CD8-positive, alpha-beta memory T cell (primary cell): ENCODE results near the gene FAM193B. TPM values are rescaled to one million over a fixed set of nuclear protein-coding genes. Genes with fewer than 3 reads are reported as not detected.
A peak's percentile ranks its signal among the peaks of the same experiment; 100 is the strongest.

Experiments used
- CTCF ChIA-PET: fragments of 350-600 bp; sonication (Branson Sonifier 250); formaldehyde crosslinking; loops from one replicate; lab custom pipeline; 2021; ENCODE audit warnings: antibody characterized with exemption; lab: Charles Lee
- POLR2A ChIA-PET: fragments of 350-600 bp; sonication (Branson Sonifier 250); formaldehyde crosslinking; loops from one replicate; lab custom pipeline; 2021; ENCODE audit warnings: antibody characterized with exemption; lab: Charles Lee
- DNase-seq, 5 donors: peaks; one replicate each; pipeline versions ENCODE4 v3.0.0 to v3.0.0-alpha.2; 2020 to 2022; ENCODE audit warnings: mixed read lengths in 1 of 5
- H3K27ac ChIP-seq: one replicate; pipeline ENCODE4 v1.7.0; 2013; ENCODE audit warnings: low read depth, mild to moderate bottlenecking, low read length, moderate library complexity
- H3K27me3 ChIP-seq: 2 replicates; pipeline ENCODE4 v1.7.0; 2013; ENCODE audit warnings: low read length, mild to moderate bottlenecking; ENCODE audit not compliant: insufficient read depth, poor library complexity, severe bottlenecking
- H3K36me3 ChIP-seq: 2 replicates; pipeline ENCODE4 v1.7.0; 2013; ENCODE audit warnings: mild to moderate bottlenecking, low read length, moderate library complexity; ENCODE audit not compliant: insufficient read depth
- H3K4me1 ChIP-seq: 2 replicates; pipeline ENCODE4 v1.7.0; 2013; ENCODE audit warnings: mild to moderate bottlenecking, low read length, moderate library complexity; ENCODE audit not compliant: insufficient read depth
- H3K4me3 ChIP-seq: 2 replicates; pipeline ENCODE4 v1.7.0; 2013; ENCODE audit warnings: mild to moderate bottlenecking, low read length
- H3K9me3 ChIP-seq: 2 replicates; pipeline ENCODE4 v1.7.0; 2013; ENCODE audit warnings: mild to moderate bottlenecking, low read length
- H3K27ac Mint-ChIP-seq, 8 donors: one replicate each; pipeline ENCODE4 v1.8.0; 2020 to 2021; ENCODE audit warnings: mixed read lengths in 8 of 8, mild to moderate bottlenecking in 6 of 8, inconsistent platforms in 3 of 8, moderate library complexity in 3 of 8
- H3K27me3 Mint-ChIP-seq, 2 donors: one replicate each; pipeline ENCODE4 v1.8.0; 2020 to 2021; ENCODE audit warnings: mixed read lengths in 2 of 2, mild to moderate bottlenecking in 1 of 2, moderate library complexity in 1 of 2
- H3K36me3 Mint-ChIP-seq, 3 donors: one replicate each; pipeline ENCODE4 v1.8.0; 2020 to 2021; ENCODE audit warnings: mixed read lengths in 3 of 3, inconsistent platforms in 1 of 3, mild to moderate bottlenecking in 1 of 3
- H3K4me1 Mint-ChIP-seq, 3 donors: one replicate each; pipeline ENCODE4 v1.8.0; 2020 to 2021; ENCODE audit warnings: mixed read lengths in 3 of 3, inconsistent platforms in 1 of 3, mild to moderate bottlenecking in 1 of 3
- H3K4me3 Mint-ChIP-seq, 7 donors: one replicate each; pipeline ENCODE4 v1.8.0; 2020 to 2021; ENCODE audit warnings: mixed read lengths in 7 of 7, mild to moderate bottlenecking in 6 of 7, moderate library complexity in 4 of 7, inconsistent platforms in 2 of 7
- H3K9me3 Mint-ChIP-seq, 5 donors: one replicate each; pipeline ENCODE4 v1.8.0; 2020 to 2022; ENCODE audit warnings: mixed read lengths in 5 of 5, mild to moderate bottlenecking in 3 of 5, moderate library complexity in 2 of 5, inconsistent platforms in 1 of 5
- polyA plus RNA-seq: library from polyadenylated mRNA; unstranded; fragments of 300-500 nt; fragmentation: Illumina TruSeq; gene quantifications from one replicate; pipeline ENCODE4 v1.2.3, GENCODE V29; 2021
- total RNA-seq, 2 experiments: library from RNA; stranded (reverse); gene quantifications; one replicate each; pipeline ENCODE4 v1.2.3, GENCODE V29; 2021

FAM193B gene
- total and polyA plus RNA-seq, 3 experiments from 2014 or later, result 8.5 to 76.6 (median 72.9) TPM

GRCh38 chr5:177555228-177555627 is 865 bp upstream of the FAM193B start:
- CTCF ChIA-PET, result interaction anchor here (1.6 kb wide), 1 partner anchor 39 kb away, joined by 3 read pairs; no protein-coding TSS in a partner anchor
- H3K27ac Mint-ChIP-seq, result peak overlapping the region in 2 of 8 donors; percentile 21 to 89
- no peak overlapping the region for H3K4me3 ChIP-seq

GRCh38 chr5:177553671-177554429 is 513 bp downstream of the FAM193B start:
- Histone ChIP-seq H3K9me3 (no peaks in the 10 kb centered on the region), H3K4me3 (peak overlapping the region; percentile 64), H3K27ac (peak overlapping the region; percentile 49), H3K27me3 (no peaks in the 10 kb centered on the region), H3K36me3 (no peaks in the 10 kb centered on the region), H3K4me1 (peaks cover 21% of the 10 kb centered on the region)
- ChIA-PET CTCF (no interaction called here), POLR2A (no interaction called here)
- Mint-ChIP-seq H3K4me3 (peak overlapping the region; percentile 82 to 91 (median 88)), H3K36me3 (peaks cover 0 to 29% (median 0%) of the 10 kb centered on the region in 3 donors), H3K27ac (peak overlapping the region in 5 of 8 donors; percentile 38 to 74 (median 67)), H3K9me3 (no peaks in the 10 kb centered on the region), H3K27me3 (no peaks in the 10 kb centered on the region), H3K4me1 (peaks cover 38 to 65% (median 60%) of the 10 kb centered on the region in 3 donors)
- peak in 2 of 5 donors; percentile 38 to 61 for DNase-seq

More at GRCh38 chr5:177555228-177555627, 865 bp upstream of the FAM193B start:
- Histone ChIP-seq H3K9me3 (no peaks in the 10 kb centered on the region), H3K36me3 (no peaks in the 10 kb centered on the region), H3K27ac (no peak overlapping the region), H3K4me1 (peaks cover 21% of the 10 kb centered on the region), H3K27me3 (no peaks in the 10 kb centered on the region)
- Mint-ChIP-seq H3K36me3 (peaks cover 0 to 25% (median 0%) of the 10 kb centered on the region in 3 donors), H3K27me3 (no peaks in the 10 kb centered on the region), H3K4me3 (peak overlapping the region; percentile 88 to 96 (median 89)), H3K4me1 (peaks cover 36 to 58% (median 57%) of the 10 kb centered on the region in 3 donors), H3K9me3 (no peaks in the 10 kb centered on the region)
- DNase-seq, result no peak
- POLR2A ChIA-PET, result no interaction called here

GRCh38 chr5:177552839-177553455 is 1.4 kb downstream of the FAM193B start:
- H3K4me3 Mint-ChIP-seq, result peak overlapping the region; percentile 82 to 90 (median 88)
- H3K27me3 Mint-ChIP-seq, result no peaks in the 10 kb centered on the region
- POLR2A ChIA-PET, result interaction anchor here (0.5 kb wide), 1 partner anchor 553 kb away, joined by 4 read pairs; no protein-coding TSS in a partner anchor
- CTCF ChIA-PET, result no interaction called here
- Histone ChIP-seq H3K9me3 (no peaks in the 10 kb centered on the region), H3K27ac (peak overlapping the region; percentile 49), H3K36me3 (no peaks in the 10 kb centered on the region), H3K4me1 (peaks cover 21% of the 10 kb centered on the region), H3K27me3 (no peaks in the 10 kb centered on the region), H3K4me3 (peak overlapping the region; percentile 64)
- peak overlapping the region; percentile 18 to 90 (median 72) for H3K27ac Mint-ChIP-seq
- no peak for DNase-seq
- peaks cover 45 to 70% (median 65%) of the 10 kb centered on the region in 3 donors for H3K4me1 Mint-ChIP-seq
- peaks cover 0 to 32% (median 3%) of the 10 kb centered on the region in 3 donors for H3K36me3 Mint-ChIP-seq
- no peaks in the 10 kb centered on the region for H3K9me3 Mint-ChIP-seq

GRCh38 chr5:177550122-177550521 is 4.2 kb downstream of the FAM193B start:
- H3K27me3 Mint-ChIP-seq, result no peaks in the 10 kb centered on the region
- DNase-seq, result no peak
- ChIA-PET CTCF (interaction anchor here (1.1 kb wide), 1 partner anchor 160 kb away, joined by 4 read pairs; no protein-coding TSS in a partner anchor), POLR2A (no interaction called here)
- peak overlapping the region in 2 of 7 donors; percentile 10 to 13 for H3K4me3 Mint-ChIP-seq
- peaks cover 0 to 44% (median 3%) of the 10 kb centered on the region in 3 donors for H3K36me3 Mint-ChIP-seq
- H3K4me1 ChIP-seq, result peaks cover 21% of the 10 kb centered on the region
- H3K27me3 ChIP-seq, result no peaks in the 10 kb centered on the region
- H3K9me3 ChIP-seq, result no peaks in the 10 kb centered on the region
- peak overlapping the region in 2 of 8 donors; percentile 19 to 40 for H3K27ac Mint-ChIP-seq
- H3K9me3 Mint-ChIP-seq, result no peaks in the 10 kb centered on the region
- peaks cover 47 to 69% (median 67%) of the 10 kb centered on the region in 3 donors for H3K4me1 Mint-ChIP-seq
- no peak overlapping the region for H3K4me3 ChIP-seq
- H3K27ac ChIP-seq, result no peak overlapping the region
- no peaks in the 10 kb centered on the region for H3K36me3 ChIP-seq

GRCh38 chr5:177548495-177548894 is 5.9 kb downstream of the FAM193B start:
- CTCF ChIA-PET, result interaction anchor here (1.1 kb wide), 2 partner anchors 11 to 21 kb away, joined by 3 to 4 read pairs; no protein-coding TSS in a partner anchor
- H3K27me3 Mint-ChIP-seq, result no peaks in the 10 kb centered on the region
- peaks cover 15% of the 10 kb centered on the region for H3K4me1 ChIP-seq

GRCh38 chr5:177547736-177548135 is 6.6 kb downstream of the FAM193B start:
- CTCF ChIA-PET, result interaction anchor here (1.1 kb wide), 2 partner anchors 10 to 20 kb away, joined by 3 to 4 read pairs; no protein-coding TSS in a partner anchor
- Mint-ChIP-seq H3K27ac (peak overlapping the region in 3 of 8 donors; percentile 39 to 94 (median 47)), H3K27me3 (no peaks in the 10 kb centered on the region), H3K4me1 (peaks cover 38 to 71% (median 69%) of the 10 kb centered on the region in 3 donors), H3K4me3 (no peak overlapping the region), H3K9me3 (no peaks in the 10 kb centered on the region), H3K36me3 (peaks cover 0 to 44% (median 3%) of the 10 kb centered on the region in 3 donors)
- Histone ChIP-seq H3K4me1 (peaks cover 7% of the 10 kb centered on the region), H3K9me3 (no peaks in the 10 kb centered on the region), H3K4me3 (no peak overlapping the region), H3K27ac (no peak overlapping the region), H3K36me3 (no peaks in the 10 kb centered on the region), H3K27me3 (no peaks in the 10 kb centered on the region)
- POLR2A ChIA-PET, result interaction anchor here (0.6 kb wide), 1 partner anchor 19 kb away, joined by 3 read pairs; no protein-coding TSS in a partner anchor
- DNase-seq, result no peak

More at GRCh38 chr5:177548495-177548894, 5.9 kb downstream of the FAM193B start:
- Histone ChIP-seq H3K27ac (no peak overlapping the region), H3K9me3 (no peaks in the 10 kb centered on the region), H3K27me3 (no peaks in the 10 kb centered on the region), H3K4me3 (no peak overlapping the region), H3K36me3 (no peaks in the 10 kb centered on the region)
- no peak overlapping the region for H3K4me3 Mint-ChIP-seq
- POLR2A ChIA-PET, result interaction anchor here (0.6 kb wide), 1 partner anchor 18 kb away, joined by 3 read pairs; no protein-coding TSS in a partner anchor
- H3K36me3 Mint-ChIP-seq, result peaks cover 0 to 44% (median 3%) of the 10 kb centered on the region in 3 donors
- peaks cover 45 to 73% (median 72%) of the 10 kb centered on the region in 3 donors for H3K4me1 Mint-ChIP-seq
- no peak for DNase-seq
- no peaks in the 10 kb centered on the region for H3K9me3 Mint-ChIP-seq
- no peak overlapping the region for H3K27ac Mint-ChIP-seq

- Histone ChIP-seq H3K4me1 (no peaks in the 10 kb centered on the region), H3K4me3 (no peak overlapping the region), H3K27ac (no peak overlapping the region), H3K27me3 (no peaks in the 10 kb centered on the region), H3K36me3 (no peaks in the 10 kb centered on the region), H3K9me3 (no peaks in the 10 kb centered on the region)
- CTCF ChIA-PET, result interaction anchor here (1.3 to 1.6 kb wide), 2 partner anchors 21 to 45 kb away, joined by 3 read pairs; no protein-coding TSS in a partner anchor
- Mint-ChIP-seq H3K9me3 (no peaks in the 10 kb centered on the region), H3K27ac (peak overlapping the region in 1 of 8 donors; percentile 68), H3K4me1 (peaks cover 34 to 61% (median 61%) of the 10 kb centered on the region in 3 donors), H3K27me3 (no peaks in the 10 kb centered on the region), H3K36me3 (peaks cover 0 to 42% (median 3%) of the 10 kb centered on the region in 3 donors), H3K4me3 (no peak overlapping the region)
- no peak for DNase-seq
- POLR2A ChIA-PET, result no interaction called here
These were observed 8.1 kb downstream of the FAM193B start for GRCh38 chr5:177546258-177546741.
